Jurkat, Clone E6-1 (cell line): ENCODE measurements around the gene CRACDL.

Experiments used
- DNase-seq: peaks from one replicate; pipeline ENCODE4 v3.0.0-alpha.2; 2011; ENCODE audit warnings: low read depth, low spot score
- H3K4me3 ChIP-seq: 2 replicates; pipeline ENCODE4 v1.5.1; 2011; ENCODE audit warnings: mild to moderate bottlenecking, low read length, control low read depth, moderate library complexity

CRACDL gene

DNA sequence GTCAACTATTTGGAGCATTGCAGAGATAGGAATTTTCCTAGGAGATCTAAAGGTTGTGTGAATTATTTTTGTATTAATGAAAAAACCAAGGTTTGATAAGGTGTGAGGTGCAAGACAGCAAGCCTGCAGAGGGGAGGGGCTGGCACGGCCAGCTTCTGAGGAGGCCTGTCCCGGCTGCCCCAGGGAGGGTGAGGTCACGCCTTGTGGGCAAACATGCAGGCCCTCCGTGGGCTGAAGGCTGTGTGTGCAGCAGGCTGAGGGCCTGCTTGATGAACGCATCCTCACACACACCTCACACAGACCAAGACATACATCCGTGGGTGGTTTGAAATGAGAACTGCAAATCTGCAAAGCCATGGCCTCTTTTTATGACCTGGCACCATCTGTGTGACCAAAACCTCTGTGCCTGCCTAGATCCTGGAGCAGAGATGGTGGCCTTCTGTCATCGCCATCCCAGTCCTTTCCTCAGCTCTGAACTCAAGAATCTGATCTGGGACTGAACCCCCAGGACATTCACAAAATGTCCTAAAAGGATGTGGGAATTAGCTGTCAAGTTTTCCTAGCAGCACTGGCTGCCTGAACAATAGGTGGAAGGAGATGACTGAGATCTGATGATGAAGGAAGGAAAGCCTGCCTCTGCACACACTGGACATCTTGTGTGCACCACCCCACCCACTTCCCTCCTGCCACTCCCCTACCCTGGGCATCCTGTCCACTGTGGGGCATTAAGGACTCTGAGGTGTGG is 102.7 kb downstream of the CRACDL start:
- no peak for DNase-seq
- no peak overlapping the region for H3K4me3 ChIP-seq

DNA sequence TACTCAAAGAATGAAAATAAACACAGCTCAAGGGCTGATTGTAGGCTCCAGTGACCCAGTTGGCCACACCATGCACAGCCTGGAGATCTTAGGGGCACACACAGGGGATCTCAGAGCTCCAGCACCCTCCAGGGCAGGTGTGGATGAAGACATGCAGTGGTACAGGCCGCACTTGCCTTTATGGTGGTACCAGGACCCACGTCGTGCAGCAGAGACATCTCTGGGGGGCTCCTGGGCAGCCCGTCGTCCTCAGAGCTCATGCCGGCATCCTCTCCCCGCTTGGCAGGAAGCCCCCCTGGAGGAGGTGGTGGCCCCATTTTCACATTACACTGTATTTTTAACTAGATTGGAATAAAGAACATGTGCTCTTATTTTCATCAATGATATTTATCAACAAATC is 103.9 kb downstream of the CRACDL start:
- no peak for DNase-seq
- H3K4me3 ChIP-seq, result no peak overlapping the region

DNA sequence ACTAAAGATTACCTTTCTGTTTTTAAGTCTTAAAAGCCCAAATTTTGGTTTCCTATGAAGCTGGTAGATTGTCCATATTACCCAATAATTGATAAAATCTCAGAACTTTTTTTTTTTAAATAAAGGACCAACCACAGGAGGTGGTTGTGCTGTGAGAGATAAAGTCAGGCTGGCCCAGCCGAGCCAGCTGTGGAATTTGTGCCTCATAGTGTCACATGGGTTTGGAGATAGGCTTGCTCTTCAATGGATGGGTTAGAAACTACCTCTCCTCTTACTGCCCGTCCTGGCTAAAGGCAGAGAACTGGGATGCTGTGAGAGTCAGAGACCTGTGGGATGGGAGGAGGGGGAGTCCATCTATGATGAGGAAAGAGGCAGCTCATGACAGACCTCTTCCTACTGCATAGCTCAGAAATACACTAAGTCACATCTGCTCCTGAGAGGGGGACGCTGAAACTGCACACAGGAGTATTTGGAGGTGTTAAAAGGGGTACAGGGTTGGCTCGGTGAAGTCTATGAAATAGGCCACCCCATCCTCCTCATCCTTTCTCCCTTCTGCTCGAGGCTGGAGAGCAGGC is 105.4 kb downstream of the CRACDL start:
- DNase-seq, result peak; percentile 50
- H3K4me3 ChIP-seq, result no peak overlapping the region

DNA sequence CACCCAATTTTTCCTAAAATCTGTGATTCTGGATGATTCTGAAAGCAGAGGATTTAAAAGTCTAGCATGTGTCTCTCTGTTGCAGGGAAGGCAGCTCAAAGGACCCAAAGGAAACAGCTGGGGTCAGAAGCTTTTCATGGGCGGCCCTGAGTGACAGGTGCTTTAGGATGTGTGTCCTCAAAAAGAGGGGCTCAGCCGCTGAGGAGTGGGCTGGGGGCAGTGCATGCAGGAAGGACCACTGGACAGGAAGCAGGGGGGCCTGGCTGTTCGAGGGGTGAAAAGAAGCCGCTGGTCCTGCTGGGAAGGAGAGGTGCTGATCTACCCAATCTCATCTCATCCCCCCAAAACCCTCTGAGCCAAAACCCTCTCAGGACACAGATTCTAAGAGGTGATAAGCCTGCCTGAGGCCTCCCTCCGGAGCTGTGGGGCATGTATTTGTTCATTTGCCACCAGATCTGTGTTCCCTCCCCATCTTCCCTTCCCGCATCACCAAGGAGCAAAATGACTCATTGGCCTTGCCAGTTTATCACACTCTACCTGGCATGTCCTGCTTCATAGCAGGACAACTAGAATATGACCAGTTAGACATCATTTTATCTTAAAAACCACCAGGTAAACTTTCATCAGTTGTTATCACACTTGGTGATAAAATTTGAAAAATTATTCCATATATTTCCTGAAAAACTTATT is 106.3 kb downstream of the CRACDL start:
- no peak for DNase-seq
- H3K4me3 ChIP-seq, result no peak overlapping the region

DNA sequence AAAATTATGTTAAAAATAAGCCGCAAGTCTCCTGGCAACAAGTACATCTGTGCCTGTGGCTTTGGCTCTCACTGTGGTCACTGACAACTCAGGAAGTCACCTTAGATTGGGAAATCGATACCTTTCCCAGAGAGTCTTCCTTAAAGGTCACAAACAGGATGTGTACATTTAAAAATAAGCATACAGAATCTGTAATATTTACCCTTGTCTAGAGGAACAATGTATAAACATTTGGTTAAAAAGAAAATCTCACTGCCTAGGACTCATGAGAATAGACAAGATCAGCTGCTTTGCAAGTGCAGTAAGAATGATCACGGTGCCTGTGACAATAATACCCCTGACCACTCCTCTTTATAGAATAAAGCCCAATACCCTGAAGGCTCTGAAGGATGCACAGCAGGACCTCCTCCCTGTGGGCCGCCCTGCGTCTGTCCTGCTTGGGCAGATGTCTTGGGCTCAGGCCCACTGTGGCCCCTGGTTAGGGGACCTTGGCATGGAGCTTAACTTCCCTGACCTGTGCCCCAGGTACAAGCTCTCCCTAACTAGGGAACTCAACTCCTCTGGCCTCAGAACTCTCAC is 107.1 kb downstream of the CRACDL start:
- peak; percentile 90 for DNase-seq

DNA sequence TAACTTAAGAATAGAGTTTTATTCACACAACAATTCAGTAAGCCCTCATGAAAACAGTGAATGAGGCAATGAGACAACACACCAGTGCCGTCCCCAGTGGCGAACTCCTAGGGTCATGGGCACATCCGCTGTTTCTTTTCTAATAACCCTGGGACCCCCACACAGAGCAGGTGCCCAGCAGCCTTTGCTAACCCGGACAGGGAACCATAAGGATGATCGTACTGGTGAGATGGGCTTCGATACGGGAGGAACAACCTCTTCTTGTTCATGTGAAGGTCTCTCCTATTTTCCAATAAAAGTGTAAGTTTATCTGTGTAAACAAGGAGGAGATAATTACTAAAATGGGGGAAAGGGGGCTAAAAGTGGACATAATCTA is 107.7 kb downstream of the CRACDL start:
- DNase-seq, result no peak
- H3K4me3 ChIP-seq, result 0 out of 2 replicates have a peak overlapping the region, but pooled peaks have one; percentile 1

More for the DNA sequence above, 107.1 kb downstream of the CRACDL start:
- H3K4me3 ChIP-seq, result peak overlapping the region; percentile 0

DNA sequence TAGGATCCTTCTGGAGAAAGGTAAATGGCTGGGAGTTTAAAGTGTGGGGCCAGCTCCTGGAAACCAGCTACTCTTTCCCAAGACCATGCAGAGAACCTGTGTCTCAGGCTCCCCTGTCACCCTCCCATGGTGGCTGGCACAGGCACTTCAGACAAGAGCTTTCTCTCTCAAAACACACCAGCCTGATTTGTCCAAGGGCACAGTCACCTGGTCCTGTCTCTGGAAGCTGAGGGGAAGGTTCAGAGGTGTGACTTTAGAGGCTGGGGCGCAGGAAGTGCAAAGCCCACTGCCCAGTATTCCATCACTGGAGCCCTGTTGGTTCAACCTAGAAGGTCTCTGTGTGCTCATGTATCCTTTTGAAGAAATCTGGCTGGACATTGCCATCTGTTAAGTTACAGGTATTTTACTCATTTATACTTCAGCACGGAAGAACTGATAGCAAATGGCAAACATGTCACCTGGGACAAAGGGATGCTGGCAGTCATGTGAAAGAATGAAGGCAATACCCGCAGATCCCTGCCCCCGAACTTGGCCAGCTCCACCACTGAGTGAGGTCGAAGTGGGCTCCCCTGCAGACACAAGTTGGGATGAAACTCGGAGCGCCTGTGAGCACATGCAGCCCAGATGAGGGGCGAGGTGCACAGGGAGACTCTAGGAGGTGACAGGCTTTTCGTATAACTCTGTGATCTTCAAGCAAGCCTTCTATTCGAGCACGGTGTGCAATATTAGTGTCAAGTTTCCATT is 108.2 kb downstream of the CRACDL start:
- DNase-seq, result no peak
- H3K4me3 ChIP-seq, result no peak overlapping the region

DNA sequence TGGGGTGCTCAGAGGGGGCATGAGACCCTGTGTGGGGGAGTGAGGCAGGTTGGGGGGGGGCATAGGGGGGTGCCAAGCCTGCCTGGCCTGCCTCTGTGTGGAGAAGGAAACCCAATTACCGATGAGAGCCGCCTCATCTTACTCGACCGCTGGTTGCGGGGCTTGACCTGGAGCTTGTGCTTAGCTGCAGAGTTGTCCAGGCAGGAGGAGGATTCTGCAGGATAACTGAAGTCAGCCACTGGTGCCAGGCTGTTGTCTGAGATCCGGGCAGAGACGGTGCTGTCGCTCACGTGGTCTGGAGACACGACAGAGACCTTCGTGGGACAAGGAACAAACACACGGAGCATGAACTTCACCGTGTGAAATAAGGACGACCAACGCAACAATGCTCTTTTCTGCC is 109.2 kb downstream of the CRACDL start:
- H3K4me3 ChIP-seq, result no peak overlapping the region
- no peak for DNase-seq

DNA sequence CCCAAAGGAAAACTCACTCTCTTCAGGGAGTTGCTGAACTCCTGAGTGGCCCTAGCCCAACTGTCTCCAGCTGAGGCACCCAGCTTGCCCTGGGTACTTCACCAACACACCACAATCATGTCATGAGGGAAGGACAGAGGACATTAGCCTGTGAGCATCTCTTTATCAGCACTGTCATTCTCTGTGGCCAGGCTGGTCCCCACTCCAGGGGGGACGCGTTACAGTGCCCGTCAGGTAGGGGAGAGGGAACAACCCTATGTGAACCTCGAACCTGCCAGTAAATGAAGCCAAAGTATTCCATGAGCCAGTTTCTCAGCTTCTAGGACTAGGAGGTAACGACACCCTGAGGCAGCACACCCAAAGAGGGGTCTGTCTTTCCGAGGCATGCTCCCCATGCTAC is 110.2 kb downstream of the CRACDL start:
- no peak overlapping the region for H3K4me3 ChIP-seq
- DNase-seq, result no peak

DNA sequence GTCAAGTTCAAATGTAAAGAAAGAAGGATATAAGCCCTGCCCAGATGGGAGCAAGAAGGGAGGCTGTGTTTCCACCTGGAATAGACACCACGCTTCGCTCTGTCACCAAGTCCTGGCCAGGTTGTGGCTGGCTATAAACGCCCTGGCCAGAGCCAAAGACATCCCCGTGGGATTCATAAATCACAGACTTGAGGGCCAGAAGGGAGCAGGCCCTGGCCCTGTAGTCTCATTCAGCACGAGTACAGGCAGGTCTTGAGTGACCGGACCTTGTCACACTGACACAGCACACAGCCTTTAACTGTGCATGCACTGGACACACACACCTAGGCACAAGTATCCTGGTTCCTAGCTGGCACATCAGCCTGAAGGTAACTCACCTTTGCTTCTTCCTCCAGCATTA is 110.6 kb downstream of the CRACDL start:
- no peak overlapping the region for H3K4me3 ChIP-seq
- DNase-seq, result no peak

DNA sequence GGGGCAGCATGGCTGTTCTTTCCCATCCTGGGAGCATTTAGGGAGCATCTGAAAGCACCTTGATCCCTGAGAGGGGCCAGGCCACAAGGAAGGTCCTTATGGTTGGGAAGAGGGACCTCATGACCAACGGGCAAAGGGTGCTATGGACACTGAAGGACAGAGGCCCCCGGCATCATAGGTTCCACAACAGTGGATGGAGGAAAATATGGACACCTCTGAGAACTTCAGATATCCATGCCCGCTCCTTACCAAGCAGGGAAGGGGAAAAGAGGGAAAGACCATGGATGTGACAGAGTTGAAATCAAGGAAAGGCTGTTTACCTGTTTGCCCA is 111.0 kb downstream of the CRACDL start:
- H3K4me3 ChIP-seq, result no peak overlapping the region
- DNase-seq, result no peak

DNA sequence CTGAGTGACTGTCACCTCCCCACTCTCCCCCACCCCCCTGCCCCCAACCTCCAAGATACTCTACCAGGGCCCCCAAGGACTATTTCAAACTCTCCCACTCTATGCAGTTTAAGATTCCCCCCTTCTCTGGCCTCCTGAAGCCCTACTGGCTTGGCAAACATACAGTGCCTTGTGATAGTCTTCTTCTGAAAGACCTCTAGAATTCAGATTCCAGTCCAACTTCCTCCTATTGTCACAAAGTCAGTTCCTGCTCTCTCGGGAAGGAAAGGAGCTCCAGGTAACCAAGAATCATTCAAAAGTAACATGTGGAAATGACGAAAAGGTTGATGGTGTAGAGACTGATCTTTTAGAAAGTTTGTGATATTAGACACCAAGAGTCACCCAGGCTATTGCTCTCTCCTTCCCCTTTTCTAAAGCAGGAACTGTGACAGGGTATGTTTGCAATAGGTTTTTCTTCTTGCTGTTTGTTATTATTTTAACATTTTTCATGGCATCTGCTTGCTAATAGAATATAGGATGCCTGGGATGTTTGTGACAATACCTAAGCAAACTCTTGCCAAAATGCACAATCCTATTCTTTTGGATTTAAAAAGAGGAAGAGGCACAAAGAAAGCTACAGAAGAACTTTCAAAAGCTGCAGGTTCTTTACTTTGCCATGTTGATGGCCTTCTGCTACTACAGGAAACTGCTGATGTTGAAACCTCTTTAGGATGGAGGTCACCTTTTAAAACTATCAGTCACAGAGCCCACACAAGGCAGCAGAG is 111.6 kb downstream of the CRACDL start:
- no peak overlapping the region for H3K4me3 ChIP-seq
- no peak for DNase-seq

DNA sequence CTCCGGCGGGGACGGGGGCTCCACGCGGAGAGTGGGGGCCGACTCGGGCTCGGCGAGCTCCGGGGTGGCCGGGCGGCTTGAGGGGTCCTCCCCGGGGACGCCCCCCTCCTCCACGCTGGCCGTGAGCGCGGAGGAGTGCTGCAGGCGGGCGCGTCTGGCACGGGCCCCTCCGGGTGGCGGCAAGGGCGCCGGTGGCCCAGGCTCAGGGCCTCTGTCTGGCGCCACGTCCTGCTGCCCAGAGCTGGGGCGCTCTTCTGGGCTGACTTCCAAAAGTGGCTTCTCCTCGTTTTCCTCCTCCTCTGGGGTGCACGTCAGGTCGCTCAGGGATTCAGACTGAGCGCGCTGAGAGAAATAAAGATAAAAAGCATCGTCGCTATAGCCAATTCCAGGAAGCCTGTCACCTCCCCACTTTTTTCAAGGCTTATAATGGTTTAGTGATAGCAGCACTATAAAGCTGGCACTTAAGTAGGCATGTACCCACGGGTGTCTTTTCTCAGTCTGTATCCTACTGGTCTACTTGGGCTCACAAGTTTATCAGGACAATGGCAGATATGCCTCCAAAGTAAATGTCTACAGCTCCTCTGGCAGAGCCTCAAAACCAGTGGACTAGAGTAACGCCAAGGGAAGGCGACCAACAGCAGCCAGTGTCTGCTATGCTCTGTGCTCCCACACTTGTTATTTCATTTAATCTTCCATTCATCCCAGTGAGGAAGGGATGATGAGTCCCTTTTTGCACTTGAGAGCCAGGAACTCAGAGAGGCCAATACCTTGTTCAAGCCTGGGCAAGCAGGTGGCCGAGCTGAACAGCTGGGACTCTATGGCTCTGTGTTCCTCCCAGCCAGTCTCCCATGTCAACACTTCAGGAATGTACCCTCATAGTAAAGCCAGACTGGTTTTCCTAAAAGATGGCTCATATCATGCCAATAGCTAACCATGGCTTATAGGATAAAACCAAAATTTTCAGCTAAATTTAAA is 112.5 kb downstream of the CRACDL start:
- no peak for DNase-seq
- no peak overlapping the region for H3K4me3 ChIP-seq

DNA sequence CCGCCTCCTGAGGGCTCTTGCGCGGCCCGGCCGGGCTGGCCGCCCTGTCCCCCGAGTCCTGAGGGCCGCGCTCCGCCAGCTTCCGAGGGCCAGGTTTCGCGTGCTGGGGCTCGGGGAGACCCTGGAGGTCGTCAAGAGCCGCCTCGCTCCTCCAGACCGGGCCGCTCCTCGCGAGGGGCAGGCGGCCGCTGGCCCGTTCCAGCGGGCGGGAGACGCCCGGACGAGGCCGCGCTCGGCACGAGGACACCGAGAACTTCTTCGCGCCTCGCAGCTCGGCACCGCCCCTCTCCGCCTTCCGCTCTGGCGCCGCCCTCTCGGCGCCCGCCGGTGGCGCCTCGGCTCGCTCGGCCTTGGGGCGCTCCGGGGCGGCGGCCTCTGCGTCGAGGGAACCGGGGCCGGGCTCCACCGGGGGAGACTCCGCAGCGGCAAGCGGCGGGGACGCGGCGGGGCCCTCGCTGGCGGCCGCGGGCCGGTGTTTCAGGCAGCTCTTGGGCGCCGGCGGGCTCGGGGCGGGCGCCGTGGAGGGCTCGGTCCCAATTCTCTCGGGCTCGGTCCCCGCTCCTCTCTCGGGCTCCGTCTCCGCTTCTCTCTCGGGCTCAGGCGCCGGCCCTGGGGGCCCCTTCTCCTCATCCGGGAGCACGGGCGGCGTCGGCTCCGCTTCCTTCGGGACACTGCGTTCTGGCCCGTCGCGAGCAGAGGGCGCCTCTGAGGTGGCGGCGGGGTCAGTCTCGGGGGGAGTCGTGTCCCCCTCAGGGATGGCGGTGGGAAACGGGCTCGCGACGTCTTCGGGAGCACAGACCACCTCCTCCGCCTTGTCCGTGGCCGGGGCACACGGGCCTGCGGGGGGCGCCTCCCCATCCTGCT is 113.5 kb downstream of the CRACDL start:
- DNase-seq, result no peak
- H3K4me3 ChIP-seq, result no peak overlapping the region

DNA sequence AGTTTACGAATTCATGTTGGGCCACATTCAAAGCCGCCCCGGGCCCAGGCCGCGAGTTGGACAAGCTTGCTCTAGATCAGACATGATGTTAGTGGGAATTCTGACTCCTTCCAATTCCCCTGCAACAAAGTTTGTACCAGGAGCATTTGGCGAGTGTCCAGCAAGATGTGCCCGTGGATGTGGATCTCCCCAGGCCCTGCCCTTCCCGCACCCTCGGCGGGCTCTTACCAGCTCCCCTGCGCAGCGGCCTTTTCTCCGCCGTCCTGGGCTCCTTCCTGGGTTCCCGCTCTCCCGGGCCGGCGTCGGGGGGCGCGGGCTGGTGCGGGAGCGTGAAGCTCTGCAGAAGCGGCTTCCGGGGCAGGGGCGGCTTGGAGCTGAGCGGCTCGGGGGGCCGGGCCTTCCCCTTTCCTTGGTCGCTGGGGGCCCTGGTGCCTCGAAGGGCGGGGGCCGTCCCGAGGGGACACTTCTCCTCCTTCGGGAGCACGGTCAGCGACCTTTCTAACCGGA is 114.3 kb downstream of the CRACDL start:
- no peak for DNase-seq
- H3K4me3 ChIP-seq, result no peak overlapping the region

DNA sequence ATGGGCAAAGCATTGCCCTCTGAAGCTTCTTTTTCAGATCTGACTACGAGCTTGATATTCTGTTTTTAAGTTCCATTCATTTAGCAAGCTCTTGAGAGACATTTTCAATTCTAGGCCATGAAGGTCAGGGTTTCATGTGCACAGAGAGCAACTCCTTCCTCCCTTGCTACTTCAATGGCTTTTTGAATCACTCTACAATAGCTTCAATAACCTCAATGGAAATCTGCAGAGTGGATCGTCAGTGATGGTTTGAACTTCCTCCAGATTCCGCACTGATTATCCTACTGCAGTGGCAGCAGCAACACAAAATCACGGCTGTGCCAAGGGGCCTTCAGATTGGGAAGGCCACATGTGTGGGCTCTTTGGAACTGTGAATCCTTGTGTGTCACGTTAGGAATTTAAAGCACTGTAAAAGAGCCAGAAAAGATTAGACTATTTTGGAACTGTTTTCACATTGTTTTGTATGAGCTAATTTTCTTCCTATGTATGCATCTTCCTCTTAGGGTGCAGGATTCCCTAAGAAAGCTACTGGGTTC is 116.7 kb downstream of the CRACDL start:
- no peak overlapping the region for H3K4me3 ChIP-seq
- DNase-seq, result no peak

DNA sequence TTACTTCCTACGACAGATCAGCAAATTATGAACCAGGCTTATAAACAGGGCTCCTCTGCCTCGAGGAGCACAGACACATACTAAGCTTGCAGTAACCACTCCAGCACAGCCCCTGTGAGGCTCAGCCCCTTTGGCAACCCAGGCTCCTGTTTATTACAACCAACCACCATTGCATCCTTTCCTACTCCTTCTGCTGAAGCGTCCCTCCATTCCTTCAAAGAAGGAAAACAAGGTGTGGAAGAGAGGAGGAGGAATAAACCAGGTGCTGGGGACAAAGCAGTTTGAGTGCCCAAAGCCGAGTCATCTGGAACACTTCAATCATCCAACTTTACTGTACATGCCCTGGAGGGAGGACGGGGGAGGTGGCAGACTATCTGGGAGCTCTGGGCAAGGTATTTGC is 117.9 kb downstream of the CRACDL start:
- DNase-seq, result no peak
- H3K4me3 ChIP-seq, result no peak overlapping the region
